Right lobe of liver (tissue), 4 donors: ENCODE measurements around the gene LCMT2.

Experiments used
- POLR2A ChIP-seq: fragments of 450-650 bp; IDR thresholded peaks from one replicate; pipeline ENCODE4 v1.6.1; 2017; ENCODE audit warnings: antibody characterized with exemption, mild to moderate bottlenecking
- TF ChIP-seq, protein P1 (sequence below), 4 donors: fragments of 200-600 bp in 3 of 4; fragments of 450-650 bp in 1 of 4; IDR thresholded peaks; one replicate each; pipeline versions ENCODE4 v1.5.1 to v1.8.0; 2016 to 2022; ENCODE audit warnings: antibody characterized with exemption in 4 of 4, mild to moderate bottlenecking in 2 of 4
- donor health status: DM: no; HTN: no; CAD: no.
- donor health status: DM: no; HTN: no; CAD: no.
- donor health status: DM: no; HTN: yes; CAD: no.

DNA sequence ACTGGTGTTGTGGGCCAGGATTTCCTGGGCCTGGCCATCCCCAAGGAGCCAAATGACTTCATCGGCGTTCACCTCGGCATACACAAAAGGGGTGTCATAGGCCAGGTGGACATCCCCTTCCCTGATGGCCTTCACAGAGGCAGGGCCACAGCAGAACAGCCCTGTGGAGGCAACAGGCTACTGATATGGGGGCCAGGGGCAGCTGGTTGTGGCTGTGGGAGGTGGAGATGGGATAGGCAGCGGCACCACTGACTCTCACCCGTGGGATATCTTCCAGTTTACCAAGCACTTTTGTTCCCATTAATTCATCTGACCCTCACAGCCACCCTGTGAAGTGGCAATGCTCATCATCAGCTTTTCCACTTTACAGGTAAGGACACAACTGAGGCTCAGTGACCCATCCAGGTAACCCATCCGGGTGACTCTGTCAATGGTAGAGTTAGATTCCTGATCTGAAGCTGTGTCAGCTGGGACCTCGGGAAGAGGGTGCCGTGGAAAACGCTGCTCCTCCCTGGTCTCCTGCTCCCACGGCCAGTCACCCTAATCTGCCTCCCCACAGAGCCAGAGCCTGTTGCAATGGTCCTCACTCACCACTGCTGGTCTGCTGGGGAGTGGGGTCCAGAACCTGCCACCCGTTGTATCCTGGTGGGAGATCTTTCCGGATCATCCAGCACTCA is 48.3 kb downstream of the LCMT2 start:
- TF ChIP-seq, protein P1, sequence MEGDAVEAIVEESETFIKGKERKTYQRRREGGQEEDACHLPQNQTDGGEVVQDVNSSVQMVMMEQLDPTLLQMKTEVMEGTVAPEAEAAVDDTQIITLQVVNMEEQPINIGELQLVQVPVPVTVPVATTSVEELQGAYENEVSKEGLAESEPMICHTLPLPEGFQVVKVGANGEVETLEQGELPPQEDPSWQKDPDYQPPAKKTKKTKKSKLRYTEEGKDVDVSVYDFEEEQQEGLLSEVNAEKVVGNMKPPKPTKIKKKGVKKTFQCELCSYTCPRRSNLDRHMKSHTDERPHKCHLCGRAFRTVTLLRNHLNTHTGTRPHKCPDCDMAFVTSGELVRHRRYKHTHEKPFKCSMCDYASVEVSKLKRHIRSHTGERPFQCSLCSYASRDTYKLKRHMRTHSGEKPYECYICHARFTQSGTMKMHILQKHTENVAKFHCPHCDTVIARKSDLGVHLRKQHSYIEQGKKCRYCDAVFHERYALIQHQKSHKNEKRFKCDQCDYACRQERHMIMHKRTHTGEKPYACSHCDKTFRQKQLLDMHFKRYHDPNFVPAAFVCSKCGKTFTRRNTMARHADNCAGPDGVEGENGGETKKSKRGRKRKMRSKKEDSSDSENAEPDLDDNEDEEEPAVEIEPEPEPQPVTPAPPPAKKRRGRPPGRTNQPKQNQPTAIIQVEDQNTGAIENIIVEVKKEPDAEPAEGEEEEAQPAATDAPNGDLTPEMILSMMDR (IDR thresholded peaks at IDR 0.05): no peak
- TF ChIP-seq POLR2A: no peak
